NCI-H748 (cell line): ENCODE results near the gene MYO6.
A peak's percentile ranks its signal among the peaks of the same experiment; 100 is the strongest.
"Not testable (repeated sequence)": the region's sequence is repeated elsewhere in the genome, so short reads cannot be mapped to it uniquely, and the experiment has no call there.

Experiments
- DNase-seq: peaks from one replicate; lab custom pipeline; 2025; ENCODE audit not compliant: unreplicated experiment; lab: John Stamatoyannopoulos, UW

MYO6 gene

GRCh38 chr6:75748743-75749538 is at the start of gene MYO6:
Gene MYO6 (plus strand): TSS chr6:75749239. CDS start chr6:75817548, 68,309 bp downstream.
- DNase-seq, result peak; percentile 88

GRCh38 chr6:75708334-75708733 is 40.7 kb upstream of the MYO6 start:
- DNase-seq, result not testable (repeated sequence)

GRCh38 chr6:75711173-75711572 is 37.9 kb upstream of the MYO6 start:
- no peak for DNase-seq

GRCh38 chr6:75719133-75719532 is 29.9 kb upstream of the MYO6 start:
- DNase-seq, result no peak

- no peak for DNase-seq
These were observed 25.7 kb upstream of the MYO6 start for GRCh38 chr6:75723382-75723781.

- DNase-seq, result no peak
These were observed 21.8 kb upstream of the MYO6 start for GRCh38 chr6:75727206-75727605.

GRCh38 chr6:75731029-75731428 is 18.0 kb upstream of the MYO6 start:
- DNase-seq, result not testable (repeated sequence)

GRCh38 chr6:75735491-75736186 is 13.4 kb upstream of the MYO6 start:
- DNase-seq, result no peak

GRCh38 chr6:75743971-75744370 is 5.1 kb upstream of the MYO6 start:
- no peak for DNase-seq

- DNase-seq, result no peak
These were observed 3.6 kb upstream of the MYO6 start for GRCh38 chr6:75745404-75745803.

GRCh38 chr6:75746221-75746620 is 2.8 kb upstream of the MYO6 start:
- DNase-seq, result peak; percentile 37

GRCh38 chr6:75747152-75747992 is 1.7 kb upstream of the MYO6 start:
- DNase-seq, result no peak

- DNase-seq, result no peak
These were observed 866 bp upstream of the MYO6 start for GRCh38 chr6:75748003-75748742.

- DNase-seq, result no peak
These were observed 2.4 kb downstream of the MYO6 start for GRCh38 chr6:75751443-75751842.

- no peak for DNase-seq
These were observed 3.3 kb downstream of the MYO6 start for GRCh38 chr6:75752365-75752764.

GRCh38 chr6:75755704-75756103 is 6.7 kb downstream of the MYO6 start:
- DNase-seq, result no peak

- DNase-seq, result no peak
These were observed 8.3 kb downstream of the MYO6 start for GRCh38 chr6:75757295-75757694.

GRCh38 chr6:75758061-75758460 is 9.0 kb downstream of the MYO6 start:
- DNase-seq, result no peak

GRCh38 chr6:75759207-75759606 is 10.2 kb downstream of the MYO6 start:
- DNase-seq, result no peak

GRCh38 chr6:75760320-75760719 is 11.3 kb downstream of the MYO6 start:
- DNase-seq, result no peak

- DNase-seq, result no peak
These were observed 12.4 kb downstream of the MYO6 start for GRCh38 chr6:75761489-75761888.
